Activated CD8-positive, alpha-beta memory T cell treated with anti-CD3 and anti-CD28 coated beads, Interleukin-2, amount 50 U/mL, for 24 hours (primary cell): ENCODE measurements around the gene JDP2.

Experiments used
- DNase-seq: peaks from one replicate; pipeline ENCODE4 v3.0.0-alpha.2; 2020; ENCODE audit errors: extremely low read depth

JDP2 gene

GRCh38 chr14:75484711-75485429 lies 57.0 kb downstream of the JDP2 start:
- no peak for DNase-seq

- DNase-seq = no peak
These were observed 58.5 kb downstream of the JDP2 start for GRCh38 chr14:75486318-75486717.

DNA sequence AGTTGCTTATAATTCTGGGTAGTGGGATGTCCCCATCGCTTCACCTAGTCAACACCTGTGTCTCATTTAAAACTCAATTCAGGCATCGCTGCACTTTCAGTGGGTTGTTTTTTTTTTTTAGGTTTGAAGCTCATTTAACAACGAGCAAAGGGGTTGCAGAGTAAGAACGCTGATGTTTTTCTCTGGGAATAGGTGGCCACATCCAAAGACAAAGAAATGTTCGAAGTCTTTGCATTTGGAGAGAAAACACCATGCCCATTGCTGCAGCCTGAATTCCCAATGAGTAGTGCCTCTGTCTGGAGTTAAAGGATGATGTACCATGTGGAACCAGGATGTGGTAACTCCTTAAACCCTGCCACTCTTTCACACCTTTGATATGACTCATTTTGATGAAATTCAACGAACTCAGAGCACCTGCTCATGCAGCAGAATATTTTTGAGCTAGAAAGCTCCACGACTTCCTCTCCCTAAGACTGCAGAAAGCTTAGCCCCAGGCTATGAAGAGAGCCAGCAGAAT lies 59.4 kb downstream of the JDP2 start:
- no peak for DNase-seq

GRCh38 chr14:75489480-75489837 lies 61.6 kb downstream of the JDP2 start:
- no peak for DNase-seq

DNA sequence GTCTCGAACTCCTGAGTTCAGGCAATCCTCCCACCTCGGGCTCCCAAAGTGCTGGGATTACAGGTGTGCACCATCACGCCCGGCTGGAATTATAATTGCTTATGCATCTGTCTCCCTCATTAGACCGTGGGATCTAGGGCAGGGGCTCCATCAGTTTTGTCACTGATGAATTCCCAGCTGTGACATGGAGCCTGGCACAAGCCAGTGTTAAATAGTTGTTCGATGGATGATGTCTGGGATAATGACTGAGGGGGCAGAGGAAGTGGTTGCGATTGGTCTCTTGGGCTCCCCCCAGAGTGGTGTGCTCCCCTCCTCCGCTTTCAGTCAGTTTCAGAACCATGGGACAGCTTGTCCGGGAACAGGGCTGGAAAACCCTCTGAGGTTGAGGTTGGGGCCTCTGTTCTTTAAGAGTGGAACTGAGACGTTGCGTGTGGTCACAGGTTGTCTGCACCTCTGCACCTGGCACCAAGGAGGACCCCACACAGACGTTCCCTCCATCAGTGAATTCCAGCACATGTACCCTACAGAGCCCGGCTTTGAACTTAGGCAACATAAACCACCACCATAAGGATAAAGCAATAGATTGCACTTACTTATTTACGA lies 63.7 kb downstream of the JDP2 start:
- no peak for DNase-seq

DNA sequence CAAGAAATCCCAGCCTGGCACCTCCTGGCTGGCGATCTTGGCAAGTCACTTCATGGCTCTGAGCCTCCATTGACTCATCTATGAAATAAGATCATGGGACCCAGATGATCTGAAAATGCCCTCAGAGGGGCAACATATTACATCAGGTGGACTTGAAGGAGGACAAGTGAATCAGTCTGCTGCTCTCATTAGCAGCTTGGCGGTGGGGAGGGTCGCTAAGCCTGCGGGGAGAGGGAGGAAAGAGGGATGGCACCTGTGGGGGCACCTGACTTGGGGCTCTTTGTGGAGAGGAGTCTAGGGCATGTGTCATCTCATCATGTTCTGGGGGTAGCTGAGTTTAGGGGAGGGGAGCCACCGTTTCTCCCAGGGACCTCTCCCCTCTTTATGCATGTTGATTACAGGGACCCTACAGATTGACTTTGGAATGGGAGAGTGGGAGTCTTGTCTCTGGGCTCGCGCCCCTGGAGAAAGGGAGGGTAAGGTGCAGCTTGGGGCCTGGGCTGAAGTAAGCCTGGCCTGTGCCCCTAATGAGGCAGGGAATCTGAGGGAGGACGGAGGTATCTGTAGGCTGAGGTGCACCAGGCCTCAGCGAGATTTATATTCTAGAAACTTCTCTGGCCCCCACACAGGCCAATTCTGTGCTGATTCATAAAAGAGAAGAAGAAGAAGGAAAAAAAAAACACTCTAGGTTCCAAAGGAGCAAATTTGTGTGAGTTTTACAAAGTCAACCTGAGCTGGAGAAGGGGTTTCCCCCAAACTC lies 65.2 kb downstream of the JDP2 start:
- no peak for DNase-seq

- DNase-seq = no peak
These were observed 65.8 kb downstream of the JDP2 start for GRCh38 chr14:75493592-75494087.

DNA sequence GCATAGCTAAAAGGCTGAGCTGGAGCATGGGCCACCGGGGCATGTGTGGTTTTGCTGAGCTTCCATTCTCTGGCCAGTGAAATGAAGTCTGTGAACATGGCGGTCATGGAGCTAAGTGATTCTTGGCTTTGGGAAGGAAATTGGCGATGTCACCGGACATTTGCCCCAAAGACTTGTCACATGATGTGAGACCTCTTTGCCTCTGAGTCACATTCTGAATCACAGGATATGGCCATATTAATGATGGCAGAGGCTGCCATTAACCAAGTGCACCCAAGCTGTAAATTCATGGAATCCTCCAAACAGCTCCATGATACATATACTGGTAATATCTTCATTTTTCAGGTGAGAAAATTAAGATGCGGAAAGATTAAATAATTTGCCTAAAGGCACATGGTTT lies 67.1 kb downstream of the JDP2 start:
- DNase-seq = no peak

DNA sequence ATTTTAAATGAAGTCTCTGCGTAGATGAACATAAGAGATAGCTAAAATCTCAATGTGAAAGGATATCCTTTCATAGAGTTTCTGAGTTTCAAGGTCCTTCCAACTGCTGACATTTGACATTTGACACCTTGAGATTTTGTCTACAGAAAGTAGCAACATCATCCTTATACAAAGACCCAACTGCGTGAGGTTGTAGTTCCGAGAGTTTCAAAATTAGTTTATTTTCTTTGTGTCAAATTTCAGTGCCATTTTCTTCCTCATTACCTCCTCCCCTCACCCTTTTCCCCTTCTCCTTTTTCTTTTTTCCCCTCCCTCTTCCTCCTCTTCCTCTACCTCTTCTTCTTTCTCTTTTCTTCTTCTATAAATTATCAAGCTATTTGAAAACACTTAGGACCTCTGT lies 67.6 kb downstream of the JDP2 start:
- no peak for DNase-seq

GRCh38 chr14:75495882-75496281 lies 68.1 kb downstream of the JDP2 start:
- DNase-seq = no peak

DNA sequence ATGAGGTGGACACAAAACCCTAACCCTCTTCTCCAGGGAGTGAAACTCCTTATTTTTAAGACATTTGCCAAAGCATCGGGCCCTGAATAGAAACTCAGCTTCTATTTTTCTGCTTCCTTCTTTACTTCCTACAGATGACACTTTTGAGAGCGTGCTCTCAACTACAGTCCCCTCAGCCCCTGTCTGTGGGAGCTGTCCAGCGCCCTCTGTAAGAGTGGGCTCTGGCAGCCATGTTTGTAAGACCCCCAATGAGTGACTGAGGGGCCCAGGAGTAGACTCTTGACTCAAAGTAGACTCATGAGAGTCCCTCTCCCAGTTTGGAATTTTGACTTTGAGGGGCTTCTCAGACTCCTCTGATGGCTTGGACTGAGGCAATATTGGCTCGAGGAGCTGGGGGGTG lies 68.9 kb downstream of the JDP2 start:
- no peak for DNase-seq

DNA sequence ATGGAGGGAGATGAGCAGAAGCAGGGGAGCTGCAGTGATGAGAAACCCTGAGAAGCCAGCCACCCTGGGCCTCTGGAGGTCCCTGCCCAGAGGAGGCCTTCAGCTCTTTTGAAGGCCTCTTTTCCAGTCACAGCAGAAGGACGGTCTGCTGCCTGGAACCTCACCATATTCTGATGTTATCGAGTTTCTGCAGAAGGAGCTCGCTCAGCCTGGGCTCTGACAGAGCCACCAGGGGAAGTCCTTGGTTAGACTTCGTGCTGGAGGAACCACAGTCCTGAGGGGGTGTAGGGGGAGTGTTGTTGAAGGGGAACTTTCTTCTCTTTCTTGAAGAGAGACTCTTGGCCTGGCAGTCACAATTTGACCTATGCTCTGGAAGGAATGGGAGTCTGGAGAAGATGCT lies 69.4 kb downstream of the JDP2 start:
- DNase-seq = no peak

- DNase-seq = no peak
These were observed 69.9 kb downstream of the JDP2 start for GRCh38 chr14:75497701-75498100.

DNA sequence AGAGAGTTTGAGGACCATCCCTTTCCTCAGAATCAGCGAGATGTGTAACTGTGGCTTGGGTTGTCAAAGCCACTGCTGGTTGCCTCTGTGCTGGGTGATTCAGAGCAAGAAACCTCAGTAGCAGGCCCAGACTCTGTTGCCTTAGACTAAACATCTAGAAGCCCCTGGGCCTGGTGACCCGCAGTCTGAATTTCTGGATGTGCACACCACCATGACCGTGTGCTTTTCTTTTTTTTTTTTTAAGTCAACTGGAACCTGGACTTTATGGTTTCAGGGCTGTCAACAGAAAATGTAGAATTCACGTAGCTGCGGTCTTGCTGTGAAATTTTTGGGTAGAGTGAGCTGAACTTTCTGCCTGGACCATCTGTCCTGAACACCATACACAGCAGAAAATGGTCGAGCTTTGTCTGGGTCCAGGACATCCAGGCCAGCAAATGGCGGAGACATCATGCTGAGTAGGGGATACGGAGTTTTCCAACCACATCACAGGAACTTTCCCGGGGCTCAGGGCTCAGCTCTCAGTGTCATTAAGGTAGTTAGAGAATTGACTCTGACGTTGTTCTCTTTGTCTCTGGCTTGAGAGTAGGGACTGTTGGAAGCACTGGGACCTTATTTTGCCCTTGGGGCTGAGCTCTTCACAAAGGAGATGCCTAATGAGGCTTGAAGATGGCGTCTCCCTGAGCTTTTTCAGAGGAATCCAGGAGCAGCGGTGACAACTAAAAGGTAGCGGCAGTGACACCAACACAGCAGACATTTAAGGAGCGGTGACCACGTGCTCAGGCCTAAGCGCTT lies 71.5 kb downstream of the JDP2 start:
- DNase-seq = no peak

DNA sequence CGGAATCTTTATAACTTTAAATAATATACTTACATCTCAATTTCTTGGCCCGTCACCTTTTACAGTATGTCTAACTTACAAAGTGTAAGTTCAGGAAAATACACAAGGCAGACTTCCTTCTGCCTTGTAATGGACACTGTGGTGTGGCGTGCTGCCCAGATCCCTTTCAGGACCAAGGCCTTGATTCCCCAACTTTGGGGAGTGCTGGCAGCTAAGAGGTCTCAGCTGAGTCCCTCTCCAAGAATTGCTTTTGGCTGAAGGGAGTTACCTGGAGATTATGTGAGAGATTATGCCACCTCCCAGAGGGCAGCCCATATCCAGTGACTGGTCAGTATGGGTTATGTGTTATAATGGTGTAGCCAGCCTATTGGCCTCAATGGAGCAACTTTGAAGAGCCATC lies 73.3 kb downstream of the JDP2 start:
- no peak for DNase-seq

GRCh38 chr14:75504411-75504810 lies 76.6 kb downstream of the JDP2 start:
- no peak for DNase-seq

DNA sequence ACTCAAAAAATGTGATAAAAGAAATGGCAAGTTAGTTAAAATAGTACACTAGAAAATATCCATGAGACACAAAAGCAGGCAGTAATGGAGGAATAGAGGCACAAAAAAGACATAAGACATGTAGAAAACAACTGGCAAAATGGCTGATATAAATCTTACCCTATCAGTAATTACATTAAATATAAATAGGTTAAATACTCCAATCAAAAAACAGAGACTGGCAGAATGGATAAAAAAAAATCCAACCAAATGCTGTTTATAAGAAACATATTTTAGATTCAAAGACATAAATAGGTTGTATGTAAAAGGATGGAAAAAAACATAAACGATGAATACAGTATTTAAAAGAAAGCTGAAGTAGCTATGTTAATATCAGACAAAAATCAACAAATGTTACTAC lies 79.1 kb downstream of the JDP2 start:
- DNase-seq = no peak

DNA sequence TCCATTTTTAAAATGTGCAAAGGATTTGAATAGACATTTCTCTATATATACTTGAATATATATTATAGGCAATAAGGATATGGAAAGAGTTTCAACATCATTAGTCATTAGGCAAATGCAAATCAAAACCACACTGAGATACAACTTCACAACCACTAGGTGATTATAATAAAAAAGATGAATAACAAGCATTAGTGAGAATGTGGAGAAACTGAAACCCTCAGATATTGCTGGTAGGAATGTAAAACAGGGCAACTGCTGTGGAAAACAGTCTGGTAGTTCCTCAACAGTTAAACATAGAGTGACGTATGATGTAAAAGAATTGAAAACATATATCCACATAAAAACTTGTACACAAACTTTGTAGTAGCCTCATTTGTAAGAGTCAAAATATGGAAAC lies 82.7 kb downstream of the JDP2 start:
- DNase-seq = no peak

DNA sequence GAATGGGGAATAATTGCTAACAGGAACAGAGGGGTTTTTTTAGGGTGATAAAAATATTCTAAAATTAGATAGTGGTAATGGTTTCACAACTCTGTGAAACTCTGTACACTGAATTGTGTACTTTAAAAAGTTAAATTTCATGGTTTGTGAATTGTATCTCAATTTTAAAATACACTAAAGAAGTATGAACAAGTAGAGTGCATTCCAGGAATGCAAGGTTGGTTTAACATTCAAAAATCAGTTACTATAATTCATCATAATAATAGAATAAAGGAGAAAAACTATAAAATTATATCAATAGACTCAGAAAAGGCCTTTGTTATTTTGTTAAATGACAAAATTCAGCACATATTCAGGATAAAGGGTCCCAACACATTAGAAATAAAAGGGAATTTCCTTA lies 83.4 kb downstream of the JDP2 start:
- no peak for DNase-seq

- DNase-seq = no peak
These were observed 86.3 kb downstream of the JDP2 start for GRCh38 chr14:75513911-75514672.
